Panc1 (cell line): ENCODE results near the gene CNNM4. TPM values are rescaled to one million over a fixed set of nuclear protein-coding genes. Genes with fewer than 3 reads are reported as not detected.

Source experiments
- ATAC-seq: fragments of 200-7000 bp; cut with Tn5 transposase; 2 replicates; pipeline ENCODE4 v1.9.1; 2020; ENCODE audit warnings: mild to moderate bottlenecking, moderate library complexity
- BruUV-seq: library from RNA; stranded (reverse); fragments of 400-500 nt; replicated peaks from 2 replicates; lab custom pipeline; 2021; lab: Mats Ljungman, UMichigan
- CTCF ChIA-PET: fragments of 300-600 bp; sonication (Branson Sonifier 250); formaldehyde crosslinking; loops from one replicate; lab custom pipeline; 2022; ENCODE audit warnings: antibody characterized with exemption; lab: Charles Lee
- POLR2A ChIA-PET: fragments of 300-600 bp; sonication (Branson Sonifier 250); formaldehyde crosslinking; loops from one replicate; lab custom pipeline; 2022; ENCODE audit warnings: antibody characterized with exemption; lab: Charles Lee
- DNase-seq: peaks from one replicate; pipeline ENCODE4 v3.0.0-alpha.2; 2010; ENCODE audit warnings: low read depth, low spot score
- H3K27ac ChIP-seq: 2 replicates; pipeline ENCODE4 v1.5.1; 2011; ENCODE audit warnings: mild to moderate bottlenecking, low read length, inconsistent platforms
- H3K27me3 ChIP-seq: fragments of 200-500 bp; sonication (Bioruptor generic); 2 replicates; pipeline ENCODE4 v1.6.0; 2014; ENCODE audit warnings: low read length, inconsistent platforms; ENCODE audit not compliant: control insufficient read depth, insufficient read depth
- H3K36me3 ChIP-seq: fragments of 200-500 bp; sonication (Bioruptor generic); 2 replicates; pipeline ENCODE4 v1.5.1; 2014; ENCODE audit warnings: inconsistent platforms, mild to moderate bottlenecking, low read length, moderate library complexity; ENCODE audit not compliant: control insufficient read depth, insufficient read depth
- H3K4me1 ChIP-seq: 2 replicates; pipeline ENCODE4 v1.5.1; 2011; ENCODE audit warnings: inconsistent platforms, mild to moderate bottlenecking, low read length, moderate library complexity; ENCODE audit not compliant: control insufficient read depth, insufficient read depth
- H3K4me3 ChIP-seq, 2 experiments: 2 replicates each; pipeline ENCODE4 v1.5.1; 2011 to 2012; ENCODE audit warnings: low read depth in 2 of 2, low read length in 2 of 2, mild to moderate bottlenecking in 2 of 2, inconsistent platforms in 1 of 2, moderate library complexity in 1 of 2
- H3K9me3 ChIP-seq: fragments of 200-500 bp; sonication (Bioruptor generic); 2 replicates; pipeline ENCODE4 v1.5.1; 2014; ENCODE audit warnings: low read depth, mild to moderate bottlenecking, inconsistent platforms, low read length, moderate library complexity; ENCODE audit not compliant: control insufficient read depth, insufficient read depth
- CTCF ChIP-seq: fragments of 450-650 bp; IDR thresholded peaks from 2 replicates; pipeline ENCODE4 v1.5.1; 2017; ENCODE audit warnings: mild to moderate bottlenecking
- POLR2AphosphoS5 ChIP-seq: IDR thresholded peaks from 2 replicates; pipeline ENCODE4 v1.6.1; 2012; ENCODE audit warnings: mild to moderate bottlenecking, low read depth, low read length, moderate library complexity
- REST ChIP-seq, 2 experiments: IDR thresholded peaks; 2 replicates each; pipeline ENCODE4 v1.6.1; 2011 to 2012; ENCODE audit warnings: low read depth in 2 of 2, control low read depth in 1 of 2, low read length in 1 of 2, mild to moderate bottlenecking in 1 of 2, moderate library complexity in 1 of 2; ENCODE audit not compliant: insufficient read depth in 1 of 2
- SIN3A ChIP-seq: IDR thresholded peaks from 2 replicates; pipeline ENCODE4 v1.6.1; 2012; ENCODE audit warnings: low read depth, mild to moderate bottlenecking, low read length, moderate library complexity, borderline replicate concordance; ENCODE audit not compliant: insufficient read depth
- TCF7L2 ChIP-seq: IDR thresholded peaks from 2 replicates; pipeline ENCODE4 v1.6.1; 2011; ENCODE audit warnings: mild to moderate bottlenecking, low read depth, low read length, inconsistent platforms
- in situ Hi-C: cut with HindIII; loops from 2 replicates; pipeline ENCODE4 v1.10.0; 2016; ENCODE audit warnings: low sequenced_read_pairs, low pct_unique_long_range_greater_than_20kb
- intact Hi-C: fragments of 100-400 bp; cut with micrococcal nuclease; formaldehyde crosslinking; loops from one replicate; pipeline ENCODE4 v1.10.0; 2022; ENCODE audit not compliant: unreplicated experiment
- total RNA-seq: library from RNA; stranded (reverse); gene quantifications from one replicate; pipeline ENCODE4 v1.2.1, GENCODE V29; 2021; ENCODE audit not compliant: unreplicated experiment

Gene CNNM4
- total RNA-seq, 1 experiment from 2014 or later: 15.7 TPM

- TF ChIP-seq REST (IDR thresholded peaks at IDR 0.05; ENCODE audit: insufficient read depth in 1 of 2, low read depth in 2 of 2, low read length in 1 of 2): no peak
- no peak for TF ChIP-seq TCF7L2
- TF ChIP-seq SIN3A: no peak
- TF ChIP-seq POLR2AphosphoS5: no peak
- no peak for TF ChIP-seq CTCF
- no peaks in the 10 kb centered on the region for H3K9me3 ChIP-seq
- H3K27ac ChIP-seq: no peak overlapping the region
- ChIA-PET CTCF (no interaction called here), POLR2A (no interaction called here)
- no peak overlapping the region for H3K4me3 ChIP-seq
- intact Hi-C loops (no loop called here), in situ Hi-C loops (no loop called here)
- BruUV-seq: no TSS peak
- no peak for ATAC-seq
- no peaks in the 10 kb centered on the region for H3K36me3 ChIP-seq
- no peak for DNase-seq
- no peaks in the 10 kb centered on the region for H3K4me1 ChIP-seq
- no peaks in the 10 kb centered on the region for H3K27me3 ChIP-seq
Measured at GRCh38 chr2:96807127-96807471, 46.4 kb downstream of the CNNM4 start.

- Histone ChIP-seq H3K9me3 (no peaks in the 10 kb centered on the region), H3K4me1 (no peaks in the 10 kb centered on the region), H3K36me3 (no peaks in the 10 kb centered on the region), H3K27ac (no peak overlapping the region), H3K4me3 (no peak overlapping the region), H3K27me3 (no peaks in the 10 kb centered on the region)
- in situ Hi-C loops: no loop called here
- CTCF ChIA-PET: no interaction called here
- ATAC-seq: no peak
- POLR2A ChIA-PET: no interaction called here
- no peak for TF ChIP-seq REST (IDR thresholded peaks at IDR 0.05; ENCODE audit: insufficient read depth in 1 of 2, low read depth in 2 of 2, low read length in 1 of 2)
- no peak for TF ChIP-seq TCF7L2
- TF ChIP-seq POLR2AphosphoS5: no peak
- no peak for TF ChIP-seq CTCF
- no peak for TF ChIP-seq SIN3A
- no peak for DNase-seq
- BruUV-seq: no TSS peak
- intact Hi-C loops: no loop called here
Measured at GRCh38 chr2:96808176-96808837, 47.6 kb downstream of the CNNM4 start.
